Measurements from ENCODE around the gene ANO2. TPM values are rescaled to one million over a fixed set of nuclear protein-coding genes. Genes with fewer than 3 reads are reported as not detected.

Gene ANO2
- total RNA-seq, 2 donors from 2014 or later, result 2.8 to 9.3 TPM

DNA sequence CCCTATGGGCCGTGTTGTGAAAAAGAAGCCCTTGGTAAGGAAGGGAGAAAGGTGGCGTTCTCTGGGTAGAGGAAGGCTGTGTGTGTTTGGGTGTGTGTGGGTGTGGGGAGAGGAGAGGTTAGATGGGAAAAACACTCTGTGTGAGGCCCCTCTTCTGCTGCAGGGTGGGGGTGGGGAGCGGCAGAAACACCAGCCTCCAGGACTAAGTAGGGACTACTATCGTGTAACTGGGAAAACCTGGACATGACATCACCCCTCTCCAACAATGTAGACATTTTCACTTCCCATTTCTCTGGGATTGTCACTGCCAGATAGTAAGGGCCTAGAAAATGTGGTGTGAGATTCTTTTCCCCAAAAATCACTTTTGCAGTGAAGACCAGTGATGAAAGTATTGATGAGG, 308.2 kb downstream of the ANO2 start:
- Histone ChIP-seq H3K27ac (no peak overlapping the region), H3K27me3 (no peaks in the 10 kb centered on the region), H3K4me3 (no peak overlapping the region), H3K36me3 (no peaks in the 10 kb centered on the region), H3K9me3 (no peaks in the 10 kb centered on the region), H3K4me1 (no peaks in the 10 kb centered on the region)
- no peak for TF ChIP-seq CTCF (IDR thresholded peaks at IDR 0.05)
- DNase-seq (ENCODE audit: low spot score), result no peak

- H3K27me3 ChIP-seq, result no peaks in the 10 kb centered on the region
- DNase-seq (ENCODE audit: low spot score), result no peak
- no peak overlapping the region for H3K27ac ChIP-seq
- H3K4me3 ChIP-seq, result no peak overlapping the region
- no peaks in the 10 kb centered on the region for H3K9me3 ChIP-seq
- H3K4me1 ChIP-seq, result no peaks in the 10 kb centered on the region
- no peak for TF ChIP-seq CTCF (IDR thresholded peaks at IDR 0.05)
- no peaks in the 10 kb centered on the region for H3K36me3 ChIP-seq
These were observed 312.0 kb downstream of the ANO2 start for GRCh38 chr12:5633106-5633505.

DNA sequence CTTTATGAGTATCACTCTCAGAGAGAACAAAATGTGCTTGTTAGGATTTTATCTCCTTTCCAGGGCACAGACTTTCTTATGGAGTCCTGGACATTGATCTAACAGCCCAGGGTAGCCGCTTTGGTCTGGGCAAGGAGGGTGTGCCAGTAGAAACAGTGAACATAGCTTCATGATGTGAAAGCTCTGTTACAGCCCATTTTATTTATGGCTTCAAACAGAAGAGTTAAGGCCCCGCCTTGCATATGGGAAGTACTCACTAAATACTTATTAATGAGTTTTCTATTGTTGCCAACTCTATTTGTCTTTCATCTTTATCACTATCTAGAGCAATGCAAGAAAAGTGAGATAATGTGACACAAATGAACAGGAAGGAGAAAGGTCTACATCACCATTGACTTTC, 312.6 kb downstream of the ANO2 start:
- TF ChIP-seq CTCF (IDR thresholded peaks at IDR 0.05), result no peak
- no peaks in the 10 kb centered on the region for H3K4me1 ChIP-seq
- H3K9me3 ChIP-seq, result no peaks in the 10 kb centered on the region
- no peak for DNase-seq (ENCODE audit: low spot score)
- no peak overlapping the region for H3K27ac ChIP-seq
- H3K27me3 ChIP-seq, result no peaks in the 10 kb centered on the region
- H3K4me3 ChIP-seq, result no peak overlapping the region
- no peaks in the 10 kb centered on the region for H3K36me3 ChIP-seq

DNA sequence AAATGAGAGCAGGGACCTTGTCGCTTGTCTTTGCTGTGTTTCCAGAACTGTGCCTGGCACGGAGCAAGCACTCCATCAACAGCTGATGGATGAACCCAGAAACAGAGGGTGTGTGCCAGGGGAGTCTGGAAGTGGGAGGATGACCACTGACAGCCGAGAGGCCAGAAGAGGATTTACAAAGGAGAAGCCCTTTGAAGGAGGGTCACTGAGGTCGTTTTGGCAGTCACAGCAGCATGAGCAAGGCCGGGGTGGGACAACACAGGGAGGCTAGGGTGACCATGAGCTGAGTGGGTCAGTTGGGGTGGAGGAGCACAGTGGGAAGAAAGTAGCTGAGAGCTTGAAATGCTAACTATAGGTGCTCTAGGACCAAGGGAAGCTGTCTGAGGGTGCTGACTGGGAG, 313.6 kb downstream of the ANO2 start:
- H3K27ac ChIP-seq, result no peak overlapping the region
- H3K9me3 ChIP-seq, result no peaks in the 10 kb centered on the region

GRCh38 chr12:5630726-5631125, 314.3 kb downstream of the ANO2 start:
- H3K4me1 ChIP-seq, result no peaks in the 10 kb centered on the region
- no peak overlapping the region for H3K4me3 ChIP-seq
- no peaks in the 10 kb centered on the region for H3K27me3 ChIP-seq
- TF ChIP-seq CTCF (IDR thresholded peaks at IDR 0.05), result no peak
- H3K27ac ChIP-seq, result no peak overlapping the region
- no peaks in the 10 kb centered on the region for H3K9me3 ChIP-seq
- DNase-seq (ENCODE audit: low spot score), result no peak
- H3K36me3 ChIP-seq, result no peaks in the 10 kb centered on the region

More for the DNA sequence above, 313.6 kb downstream of the ANO2 start:
- Histone ChIP-seq H3K4me3 (no peak overlapping the region), H3K36me3 (no peaks in the 10 kb centered on the region), H3K4me1 (no peaks in the 10 kb centered on the region), H3K27me3 (no peaks in the 10 kb centered on the region)
- DNase-seq (ENCODE audit: low spot score), result no peak
- no peak for TF ChIP-seq CTCF (IDR thresholded peaks at IDR 0.05)

DNA sequence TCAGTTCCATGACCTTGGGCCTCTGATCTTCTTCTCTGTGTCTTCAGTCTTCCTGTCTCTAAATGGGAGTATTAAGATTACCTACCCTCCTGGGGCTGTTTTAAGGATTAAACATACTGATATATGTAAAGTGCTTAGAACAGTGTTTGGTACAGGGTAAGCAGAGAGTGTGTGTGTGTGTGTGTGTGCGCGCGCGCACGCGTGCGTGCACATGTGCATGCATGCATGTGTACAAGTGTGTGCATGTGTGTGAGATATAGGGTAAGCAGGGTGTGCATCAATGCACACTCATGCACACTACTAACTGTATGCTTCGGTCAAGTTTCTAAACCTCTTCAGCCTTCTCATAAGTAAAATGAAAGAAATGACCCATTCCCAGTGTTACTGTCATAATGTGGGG, 316.6 kb downstream of the ANO2 start:
- H3K9me3 ChIP-seq, result no peaks in the 10 kb centered on the region
- no peaks in the 10 kb centered on the region for H3K4me1 ChIP-seq
- no peak for TF ChIP-seq CTCF (IDR thresholded peaks at IDR 0.05)
- H3K4me3 ChIP-seq, result no peak overlapping the region
- no peaks in the 10 kb centered on the region for H3K36me3 ChIP-seq
- no peaks in the 10 kb centered on the region for H3K27me3 ChIP-seq
- H3K27ac ChIP-seq, result no peak overlapping the region
- no peak for DNase-seq (ENCODE audit: low spot score)

Data from right atrium auricular region (tissue), 2 donors.